K562 (cell line): ENCODE results near the gene CCDC184.

Source experiments
- EGR1 ChIP-seq: fragments of 450-650 bp; conservative IDR thresholded peaks from 2 replicates; pipeline ENCODE4 v1.6.1; 2017; ENCODE audit warnings: mild to moderate bottlenecking
- ESRRA ChIP-seq: fragments of 450-650 bp; IDR thresholded peaks from 2 replicates; pipeline ENCODE4 v1.6.1; 2014; ENCODE audit warnings: low read depth, mild to moderate bottlenecking, moderate library complexity, borderline replicate concordance
- JUNB ChIP-seq: fragments of 450-650 bp; formaldehyde crosslinking; conservative IDR thresholded peaks from 2 replicates; pipeline ENCODE4 v1.4.0; 2020; ENCODE audit warnings: mild to moderate bottlenecking
- MAX ChIP-seq: sonication (generic); formaldehyde crosslinking; IDR thresholded peaks from 2 replicates; pipeline ENCODE4 v1.9.0; 2022; ENCODE audit warnings: mild to moderate bottlenecking, missing genetic modification reagents
- POLR2A ChIP-seq: fragments of 450-650 bp; conservative IDR thresholded peaks from 2 replicates; pipeline ENCODE4 v1.6.1; 2016
- SP1 ChIP-seq: sonication (generic); formaldehyde crosslinking; IDR thresholded peaks from 2 replicates; pipeline ENCODE4 v1.8.1; 2022; ENCODE audit warnings: mild to moderate bottlenecking, missing genetic modification reagents

GRCh38 chr12:48157889-48158370 lies 25.5 kb upstream of the CCDC184 start:
- TF ChIP-seq MAX (CRISPR knock-in tag) = peak; percentile 41; the same call in 1 of the 2 replicates
- no peak for TF ChIP-seq JUNB (CRISPR knock-in tag)
- TF ChIP-seq POLR2A = no peak
- TF ChIP-seq EGR1 = no peak
- no peak for TF ChIP-seq SP1 (CRISPR knock-in tag)
- TF ChIP-seq ESRRA = no peak
